Stimulated activated naive B cell treated with anti-CD40 and anti-IgM and Interleukin-4, amounts not matched to agents 10 μg/mL and 1 μg/mL and 100 μg/mL, for 72 hours (primary cell): ENCODE measurements around the gene RPS28.
"Not testable (repeated sequence)": the region's sequence is repeated elsewhere in the genome, so short reads cannot be mapped to it uniquely, and the experiment has no call there.

ENCODE experiments used
- ATAC-seq, 2 donors: fragments of 150-1000 bp; cut with Tn5 transposase; replicated peaks; 2 replicates each; pipeline ENCODE4 v1.10.0; 2021; ENCODE audit warnings: moderate library complexity in 1 of 2
- DNase-seq: peaks from one replicate; pipeline ENCODE4 v3.0.0; 2021
- H3K27ac Mint-ChIP-seq: one replicate; pipeline ENCODE4 v1.8.0; 2022; ENCODE audit warnings: mild to moderate bottlenecking, mixed read lengths
- H3K27me3 Mint-ChIP-seq, 2 donors: one replicate each; pipeline ENCODE4 v1.8.0; 2022; ENCODE audit warnings: mixed read lengths in 2 of 2
- H3K36me3 Mint-ChIP-seq, 2 donors: one replicate each; pipeline ENCODE4 v1.8.0; 2022; ENCODE audit warnings: mixed read lengths in 2 of 2, mild to moderate bottlenecking in 1 of 2
- H3K4me1 Mint-ChIP-seq, 2 donors: one replicate each; pipeline ENCODE4 v1.8.0; 2022; ENCODE audit warnings: mixed read lengths in 2 of 2, mild to moderate bottlenecking in 1 of 2
- H3K4me3 Mint-ChIP-seq, 2 donors: one replicate each; pipeline ENCODE4 v1.8.0; 2022; ENCODE audit warnings: mild to moderate bottlenecking in 2 of 2, mixed read lengths in 2 of 2, moderate library complexity in 1 of 2
- H3K9me3 Mint-ChIP-seq, 2 donors: one replicate each; pipeline ENCODE4 v1.8.0; 2022; ENCODE audit warnings: mixed read lengths in 2 of 2, mild to moderate bottlenecking in 1 of 2

The RPS28 gene

GRCh38 chr19:8311461-8312260 is 9.6 kb upstream of the RPS28 start:
- Mint-ChIP-seq H3K27ac (no peak overlapping the region), H3K27me3 (no peaks in the 10 kb centered on the region), H3K4me3 (no peak overlapping the region), H3K36me3 (peaks cover 22 to 49% of the 10 kb centered on the region in 2 donors), H3K4me1 (peaks cover 17 to 36% of the 10 kb centered on the region in 2 donors), H3K9me3 (no peaks in the 10 kb centered on the region)
- ATAC-seq (no peak), DNase-seq (no peak)

DNA sequence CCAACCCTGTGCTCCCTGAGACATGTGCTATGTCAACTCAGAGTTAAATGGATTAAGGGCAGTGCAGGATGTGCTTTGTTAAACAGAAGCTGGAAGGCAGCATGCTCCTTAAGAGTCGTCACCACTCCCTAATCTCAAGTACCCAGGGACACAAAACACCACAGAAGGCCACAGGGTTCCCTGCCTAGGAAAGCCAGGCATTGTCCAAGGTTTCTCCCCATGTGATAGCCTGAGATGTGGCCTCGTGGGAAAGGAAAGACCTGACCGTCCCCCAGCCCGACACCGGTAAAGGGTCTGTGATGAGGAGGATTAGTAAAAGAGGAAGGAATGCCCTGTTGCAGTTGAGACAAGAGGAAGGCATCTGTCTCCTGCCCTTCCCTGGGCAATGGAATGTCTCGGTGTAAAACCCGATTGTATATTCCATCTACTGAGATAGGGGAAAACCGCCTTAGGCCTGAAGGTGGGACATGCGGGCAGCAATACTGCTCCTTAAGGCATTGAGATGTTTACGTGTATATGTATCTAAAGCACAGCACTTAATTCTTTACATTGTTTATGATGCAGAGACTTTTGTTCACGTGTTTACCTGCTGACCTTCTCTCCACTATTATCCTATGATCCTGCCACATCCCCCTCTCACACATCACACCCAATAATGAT is 6.2 kb upstream of the RPS28 start:
- not testable (repeated sequence) for DNase-seq, H3K27me3 Mint-ChIP-seq, H3K27ac Mint-ChIP-seq, H3K4me3 Mint-ChIP-seq, ATAC-seq, H3K9me3 Mint-ChIP-seq
- peaks cover 3 to 13% of the 10 kb centered on the region in 2 donors for H3K4me1 Mint-ChIP-seq
- peaks cover 18 to 34% of the 10 kb centered on the region in 2 donors for H3K36me3 Mint-ChIP-seq

DNA sequence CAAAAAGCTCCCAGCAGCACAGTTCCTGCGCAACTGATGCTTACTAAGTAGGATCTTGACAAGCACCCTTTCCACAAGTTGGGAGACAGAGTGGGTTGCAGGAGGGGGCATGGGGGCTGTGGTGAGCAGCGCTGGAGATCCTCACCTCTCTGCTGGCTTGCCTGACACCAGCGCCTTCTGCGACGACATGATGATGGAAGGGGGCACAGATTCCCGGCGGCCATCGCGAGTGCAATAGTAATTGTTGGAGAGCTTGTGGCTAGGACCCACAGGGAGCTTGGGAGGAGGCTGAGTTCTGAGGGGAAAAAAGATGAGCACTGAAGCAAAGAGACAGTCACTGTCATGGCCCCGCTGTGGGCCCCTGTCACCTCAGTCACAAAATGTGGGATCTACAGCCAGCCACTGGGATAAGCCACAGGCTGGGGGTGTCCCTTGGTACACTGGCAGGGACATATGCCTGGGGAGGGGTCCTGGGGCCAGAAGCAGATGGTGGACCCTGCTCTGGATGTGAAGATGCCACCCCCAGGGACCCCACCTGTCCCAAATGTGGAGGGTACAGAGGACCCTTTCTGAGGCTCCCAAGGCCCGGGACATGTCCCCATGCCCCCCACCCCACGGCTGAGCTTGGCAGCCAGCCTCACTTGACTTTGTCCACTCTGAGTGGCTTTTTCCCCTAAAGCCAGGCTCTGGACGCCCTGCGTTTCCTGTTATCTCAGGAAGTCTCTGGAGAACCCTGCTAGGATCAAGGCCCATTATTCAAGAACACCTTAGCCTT is 4.8 kb upstream of the RPS28 start:
- DNase-seq (no peak), ATAC-seq (no peak)
- Mint-ChIP-seq H3K27ac (no peak overlapping the region), H3K27me3 (no peaks in the 10 kb centered on the region), H3K36me3 (peaks cover 21 to 38% of the 10 kb centered on the region in 2 donors), H3K4me1 (peaks cover 4 to 14% of the 10 kb centered on the region in 2 donors), H3K9me3 (no peaks in the 10 kb centered on the region), H3K4me3 (no peak overlapping the region)

GRCh38 chr19:8318835-8319234 is 2.5 kb upstream of the RPS28 start:
- not testable (repeated sequence) for H3K27ac Mint-ChIP-seq, H3K9me3 Mint-ChIP-seq, ATAC-seq, H3K27me3 Mint-ChIP-seq, DNase-seq, H3K4me3 Mint-ChIP-seq
- peaks cover 11 to 31% of the 10 kb centered on the region in 2 donors for H3K4me1 Mint-ChIP-seq
- H3K36me3 Mint-ChIP-seq: peaks cover 24 to 54% of the 10 kb centered on the region in 2 donors

- DNase-seq (no peak), ATAC-seq (no peak)
- H3K4me3 Mint-ChIP-seq: peak overlapping the region; percentile 96 to 98
- H3K9me3 Mint-ChIP-seq: no peaks in the 10 kb centered on the region
- peaks cover 26 to 56% of the 10 kb centered on the region in 2 donors for H3K36me3 Mint-ChIP-seq
- peak overlapping the region; percentile 99 for H3K27ac Mint-ChIP-seq
- peaks cover 15 to 41% of the 10 kb centered on the region in 2 donors for H3K4me1 Mint-ChIP-seq
- no peaks in the 10 kb centered on the region for H3K27me3 Mint-ChIP-seq
These were observed 1.3 kb upstream of the RPS28 start for GRCh38 chr19:8319807-8320520.

GRCh38 chr19:8320564-8321066 is 681 bp upstream of the RPS28 start:
- H3K27me3 Mint-ChIP-seq: no peaks in the 10 kb centered on the region
- H3K27ac Mint-ChIP-seq: peak overlapping the region; percentile 99
- H3K4me3 Mint-ChIP-seq: peak overlapping the region; percentile 96 to 98
- peaks cover 23 to 50% of the 10 kb centered on the region in 2 donors for H3K36me3 Mint-ChIP-seq
- no peak for DNase-seq
- H3K4me1 Mint-ChIP-seq: peaks cover 15 to 41% of the 10 kb centered on the region in 2 donors
- no peaks in the 10 kb centered on the region for H3K9me3 Mint-ChIP-seq
- ATAC-seq: peak; percentile 1 to 3

DNA sequence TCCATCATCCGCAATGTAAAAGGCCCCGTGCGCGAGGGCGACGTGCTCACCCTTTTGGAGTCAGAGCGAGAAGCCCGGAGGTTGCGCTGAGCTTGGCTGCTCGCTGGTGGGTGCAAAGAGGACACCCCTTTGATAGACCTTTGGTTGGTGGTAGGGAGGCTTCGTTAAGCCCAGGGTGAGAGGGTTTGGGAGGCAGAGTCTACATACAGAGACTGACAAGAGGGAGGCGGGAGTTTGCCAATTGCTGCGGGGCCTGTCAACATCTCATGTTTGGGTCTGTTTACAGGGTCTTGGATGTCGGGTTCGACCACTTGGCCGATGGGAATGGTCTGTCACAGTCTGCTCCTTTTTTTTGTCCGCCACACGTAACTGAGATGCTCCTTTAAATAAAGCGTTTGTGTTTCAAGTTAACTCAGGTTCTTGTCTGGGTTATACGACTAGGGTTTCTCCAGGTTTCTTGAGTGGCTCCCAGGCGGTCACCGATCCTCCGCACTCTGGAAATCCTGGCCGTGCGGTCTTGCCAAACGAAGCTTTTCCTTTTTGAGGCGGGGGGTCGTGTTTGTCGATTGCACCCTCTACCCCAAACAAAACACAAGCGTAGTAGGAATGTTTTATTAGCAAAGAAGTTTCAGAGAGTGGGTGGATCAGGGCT is 816 bp downstream of the RPS28 start:
- Mint-ChIP-seq H3K4me1 (peaks cover 15 to 41% of the 10 kb centered on the region in 2 donors), H3K4me3 (peak overlapping the region; percentile 96 to 98), H3K9me3 (no peaks in the 10 kb centered on the region), H3K36me3 (peaks cover 22 to 42% of the 10 kb centered on the region in 2 donors), H3K27ac (peak overlapping the region; percentile 99), H3K27me3 (peaks cover 0 to 4% of the 10 kb centered on the region in 2 donors)
- ATAC-seq (peak; percentile 5 to 20), DNase-seq (no peak)

DNA sequence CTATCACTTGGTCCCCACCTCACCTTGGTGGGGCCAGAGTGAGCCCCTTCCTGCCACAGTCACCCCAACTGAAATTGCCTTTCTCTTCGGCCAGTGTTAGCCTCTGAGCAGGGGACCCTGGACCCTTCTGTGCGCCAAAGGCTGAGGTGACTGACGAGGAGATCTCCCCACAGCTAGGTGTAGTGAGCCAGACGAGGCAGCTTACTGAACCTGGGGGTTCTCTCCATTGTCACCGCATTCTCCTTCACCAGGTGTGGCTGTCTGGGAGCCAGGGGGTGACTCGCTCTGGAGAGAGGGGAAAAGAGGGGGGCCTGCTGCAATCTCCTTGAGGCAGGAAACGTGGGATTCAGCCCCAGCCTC is 1.3 kb downstream of the RPS28 start:
- H3K36me3 Mint-ChIP-seq: peaks cover 22 to 42% of the 10 kb centered on the region in 2 donors
- DNase-seq (no peak), ATAC-seq (no peak)
- H3K4me1 Mint-ChIP-seq: peaks cover 15 to 41% of the 10 kb centered on the region in 2 donors
- H3K4me3 Mint-ChIP-seq: peak overlapping the region; percentile 96 to 98
- no peaks in the 10 kb centered on the region for H3K9me3 Mint-ChIP-seq
- H3K27me3 Mint-ChIP-seq: peaks cover 0 to 5% of the 10 kb centered on the region in 2 donors
- peak overlapping the region; percentile 75 for H3K27ac Mint-ChIP-seq

GRCh38 chr19:8323781-8324185 is 2.5 kb downstream of the RPS28 start:
- ATAC-seq (peak; percentile 12 to 19), DNase-seq (no peak)
- Mint-ChIP-seq H3K27me3 (peaks cover 7 to 10% of the 10 kb centered on the region in 2 donors), H3K4me3 (peak overlapping the region; percentile 96 to 98), H3K36me3 (peaks cover 22 to 42% of the 10 kb centered on the region in 2 donors), H3K9me3 (no peaks in the 10 kb centered on the region), H3K27ac (peak overlapping the region; percentile 81), H3K4me1 (peaks cover 15 to 41% of the 10 kb centered on the region in 2 donors)

DNA sequence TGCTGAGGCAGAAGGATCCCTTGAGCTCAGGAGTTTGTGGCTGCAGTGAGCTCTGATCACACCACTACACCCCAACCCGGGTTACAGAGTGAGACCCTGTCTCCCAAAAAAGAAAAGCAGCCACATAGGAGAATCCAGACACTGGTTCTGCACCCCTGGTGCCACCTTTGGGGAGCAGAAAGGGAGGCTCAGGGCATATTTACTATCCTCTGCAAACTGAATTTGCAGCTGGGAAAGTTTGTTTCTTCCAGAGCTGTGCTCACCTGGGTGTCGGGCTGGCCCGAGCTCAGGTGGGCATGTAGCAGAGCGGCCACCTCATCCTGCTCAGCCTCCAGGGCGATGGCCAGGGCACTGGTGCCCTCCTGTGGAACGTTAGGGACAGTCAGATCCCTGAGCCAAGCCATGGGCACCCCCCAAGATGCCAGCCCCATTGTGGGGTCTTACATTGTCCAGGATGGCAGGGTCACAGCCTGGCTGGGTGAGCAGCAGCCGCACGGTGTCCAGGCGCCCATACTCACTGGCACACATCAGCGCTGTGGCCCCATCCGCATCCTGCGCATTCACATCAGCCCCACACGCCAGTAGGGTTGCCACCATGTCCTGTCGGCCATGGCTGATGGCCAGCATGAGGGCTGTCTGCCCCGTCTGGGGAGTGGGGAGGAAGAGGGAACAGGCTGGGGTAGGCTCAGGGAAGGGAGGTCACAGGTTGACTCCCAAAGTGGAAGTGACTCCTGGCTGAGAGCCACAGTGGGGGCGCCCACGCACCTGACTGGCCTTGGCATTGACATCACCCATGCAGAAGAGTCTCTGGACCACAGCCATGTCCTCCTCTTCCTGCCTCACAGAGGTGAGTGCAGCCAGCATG is 3.1 kb downstream of the RPS28 start:
- no peaks in the 10 kb centered on the region for H3K9me3 Mint-ChIP-seq
- H3K4me3 Mint-ChIP-seq: peak overlapping the region; percentile 11 to 98
- peak overlapping the region; percentile 81 for H3K27ac Mint-ChIP-seq
- peaks cover 8 to 10% of the 10 kb centered on the region in 2 donors for H3K27me3 Mint-ChIP-seq
- peaks cover 15 to 39% of the 10 kb centered on the region in 2 donors for H3K4me1 Mint-ChIP-seq
- DNase-seq: no peak
- ATAC-seq: no peak
- peaks cover 22 to 41% of the 10 kb centered on the region in 2 donors for H3K36me3 Mint-ChIP-seq

DNA sequence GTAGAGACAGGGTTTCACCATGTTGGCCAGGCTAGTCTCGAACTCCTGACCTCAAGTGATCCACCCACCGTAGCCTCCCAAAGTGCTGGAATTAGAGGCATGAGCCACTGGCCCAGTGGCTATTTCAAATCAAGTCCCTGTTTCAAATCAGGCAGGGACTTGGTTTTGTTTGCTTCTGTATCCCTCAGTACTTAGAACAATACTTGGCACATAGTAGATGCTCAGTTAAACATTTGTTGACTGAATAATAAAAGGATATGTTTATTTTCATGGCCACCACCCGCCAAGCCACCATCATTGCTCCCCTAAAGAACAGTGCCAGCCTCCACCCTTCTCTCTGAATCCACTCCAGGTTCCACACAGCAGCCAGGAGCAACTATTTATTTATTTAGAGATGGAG is 4.2 kb downstream of the RPS28 start:
- H3K27me3 Mint-ChIP-seq: peaks cover 10 to 16% of the 10 kb centered on the region in 2 donors
- no peak for ATAC-seq
- H3K9me3 Mint-ChIP-seq: no peaks in the 10 kb centered on the region
- peaks cover 10 to 38% of the 10 kb centered on the region in 2 donors for H3K4me1 Mint-ChIP-seq
- no peak overlapping the region for H3K4me3 Mint-ChIP-seq
- no peak overlapping the region for H3K27ac Mint-ChIP-seq
- H3K36me3 Mint-ChIP-seq: peaks cover 21 to 36% of the 10 kb centered on the region in 2 donors
- DNase-seq: no peak

DNA sequence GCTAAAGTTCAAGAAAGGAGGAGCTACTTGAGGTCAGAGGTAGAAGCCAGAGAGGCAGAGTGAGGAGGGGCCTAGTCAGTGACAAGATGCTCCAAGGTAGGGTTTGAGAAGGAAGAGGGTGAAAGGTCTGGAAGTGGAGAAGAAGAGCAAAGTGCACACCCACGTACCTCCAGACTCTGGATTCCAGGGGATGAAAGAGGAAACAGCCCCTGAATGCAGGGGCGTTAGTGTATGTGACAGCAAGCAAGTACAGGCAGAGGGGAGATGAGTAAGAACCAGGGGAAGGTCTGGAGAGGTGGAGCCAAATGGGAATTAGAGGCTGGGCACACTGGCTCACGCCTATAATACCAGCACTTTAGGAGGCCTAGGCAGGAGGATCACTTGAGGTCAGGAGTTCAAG is 8.7 kb downstream of the RPS28 start:
- Mint-ChIP-seq H3K27me3 (peaks cover 14 to 44% of the 10 kb centered on the region in 2 donors), H3K9me3 (no peaks in the 10 kb centered on the region), H3K27ac (no peak overlapping the region), H3K4me3 (no peak overlapping the region), H3K36me3 (no peaks in the 10 kb centered on the region), H3K4me1 (peaks cover 4 to 7% of the 10 kb centered on the region in 2 donors)
- DNase-seq (no peak), ATAC-seq (peak in 1 of 2 donors; percentile 10)
